ENCODE measurements around the gene MORF4L1.

The MORF4L1 gene

DNA sequence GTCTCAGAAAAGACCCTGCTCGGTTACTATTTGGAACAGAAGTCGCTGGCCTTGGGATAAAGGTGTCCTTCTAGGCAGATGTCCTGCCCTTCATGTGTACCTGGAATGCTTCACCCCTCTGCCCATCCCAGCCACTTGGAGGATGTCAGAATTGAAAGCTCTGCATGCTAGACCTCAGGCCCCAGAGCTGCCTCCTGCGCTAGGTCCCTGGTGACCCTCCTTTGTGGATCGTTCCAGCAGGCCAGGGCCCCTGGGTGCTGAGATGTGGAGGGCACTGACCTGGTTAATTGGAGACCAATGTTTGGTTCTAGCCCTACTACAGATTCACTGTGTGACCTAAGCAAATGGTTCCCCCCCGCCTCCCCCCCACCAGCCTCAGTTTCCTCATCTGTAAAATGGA is 74.8 kb downstream of the MORF4L1 start:
- H3K4me3 ChIP-seq (ENCODE audit: low read depth, low read length, poor library complexity, severe bottlenecking) = no peak overlapping the region
- H2AFZ ChIP-seq (ENCODE audit: low read length) = no peak overlapping the region
- peaks cover 4% of the 10 kb centered on the region for H3K36me3 ChIP-seq (ENCODE audit: insufficient read depth, low read length)
- H3F3A ChIP-seq (ENCODE audit: insufficient read depth, low read length) = no peaks in the 10 kb centered on the region
- H3K27me3 ChIP-seq (ENCODE audit: insufficient read depth, low read length) = no peaks in the 10 kb centered on the region
- H3K79me2 ChIP-seq (ENCODE audit: insufficient read depth, low read length) = 0 out of 2 replicates have a peak, but pooled peaks cover 3% of the 10 kb centered on the region
- H3K9me3 ChIP-seq (ENCODE audit: low read length) = no peaks in the 10 kb centered on the region
- H4K20me1 ChIP-seq (ENCODE audit: insufficient read depth, low read length) = no peaks in the 10 kb centered on the region
- peaks cover 30% of the 10 kb centered on the region for H3K4me1 ChIP-seq (ENCODE audit: insufficient read depth, low read length, severe bottlenecking)
- H3K9me2 ChIP-seq (ENCODE audit: low read depth, low read length) = no peaks in the 10 kb centered on the region
- no peak overlapping the region for H3K9ac ChIP-seq (ENCODE audit: low read length)
- no peak overlapping the region for H3K4me2 ChIP-seq (ENCODE audit: low read length)
- no peak overlapping the region for H3K27ac ChIP-seq (ENCODE audit: low read depth, low read length, poor library complexity, severe bottlenecking)
- no peak for TF ChIP-seq EZH2 (IDR thresholded peaks at IDR 0.05; ENCODE audit: borderline replicate concordance, low read length)
- TF ChIP-seq, protein P1, sequence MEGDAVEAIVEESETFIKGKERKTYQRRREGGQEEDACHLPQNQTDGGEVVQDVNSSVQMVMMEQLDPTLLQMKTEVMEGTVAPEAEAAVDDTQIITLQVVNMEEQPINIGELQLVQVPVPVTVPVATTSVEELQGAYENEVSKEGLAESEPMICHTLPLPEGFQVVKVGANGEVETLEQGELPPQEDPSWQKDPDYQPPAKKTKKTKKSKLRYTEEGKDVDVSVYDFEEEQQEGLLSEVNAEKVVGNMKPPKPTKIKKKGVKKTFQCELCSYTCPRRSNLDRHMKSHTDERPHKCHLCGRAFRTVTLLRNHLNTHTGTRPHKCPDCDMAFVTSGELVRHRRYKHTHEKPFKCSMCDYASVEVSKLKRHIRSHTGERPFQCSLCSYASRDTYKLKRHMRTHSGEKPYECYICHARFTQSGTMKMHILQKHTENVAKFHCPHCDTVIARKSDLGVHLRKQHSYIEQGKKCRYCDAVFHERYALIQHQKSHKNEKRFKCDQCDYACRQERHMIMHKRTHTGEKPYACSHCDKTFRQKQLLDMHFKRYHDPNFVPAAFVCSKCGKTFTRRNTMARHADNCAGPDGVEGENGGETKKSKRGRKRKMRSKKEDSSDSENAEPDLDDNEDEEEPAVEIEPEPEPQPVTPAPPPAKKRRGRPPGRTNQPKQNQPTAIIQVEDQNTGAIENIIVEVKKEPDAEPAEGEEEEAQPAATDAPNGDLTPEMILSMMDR (IDR thresholded peaks at IDR 0.05; ENCODE audit: low read length) = no peak

Data from OCI-LY1 (cell line).